HepG2 (cell line): ENCODE data around the gene MAML1. TPM values are rescaled to one million over a fixed set of nuclear protein-coding genes. Genes with fewer than 3 reads are reported as not detected.

Experiments used
- AGO1 ChIP-seq: fragments of 200-400 bp; formaldehyde crosslinking; IDR thresholded peaks from 2 replicates; pipeline ENCODE4 v1.6.1; 2017; ENCODE audit warnings: mild to moderate bottlenecking, low read depth, low read length, moderate library complexity; ENCODE audit not compliant: poor library complexity, severe bottlenecking
- ARNT ChIP-seq: fragments of 450-650 bp; IDR thresholded peaks from 2 replicates; pipeline ENCODE4 v1.6.1; 2017
- FOXA3 ChIP-seq: IDR thresholded peaks from 2 replicates; pipeline ENCODE4 v1.6.1; 2016; ENCODE audit warnings: missing genetic modification reagents, missing compliant biosample characterization
- HINFP ChIP-seq: sonication (generic); formaldehyde crosslinking; IDR thresholded peaks from 2 replicates; pipeline ENCODE4 v1.4.0; 2020; ENCODE audit warnings: low read depth, mild to moderate bottlenecking, missing genetic modification reagents
- JUNB ChIP-seq: sonication (generic); formaldehyde crosslinking; IDR thresholded peaks from 2 replicates; pipeline ENCODE4 v1.8.0; 2022; ENCODE audit warnings: missing genetic modification reagents, mild to moderate bottlenecking, borderline replicate concordance
- KMT2A ChIP-seq: sonication (generic); formaldehyde crosslinking; IDR thresholded peaks from 2 replicates; pipeline ENCODE4 v1.4.0; 2020; ENCODE audit warnings: missing genetic modification reagents
- MED8 ChIP-seq: sonication (generic); formaldehyde crosslinking; IDR thresholded peaks from 2 replicates; pipeline ENCODE4 v1.8.1; 2023; ENCODE audit warnings: mild to moderate bottlenecking, missing genetic modification reagents; ENCODE audit not compliant: insufficient replicate concordance
- PRPF4 ChIP-seq: fragments of 200-400 bp; formaldehyde crosslinking; IDR thresholded peaks from 2 replicates; pipeline ENCODE4 v1.6.1; 2016; ENCODE audit warnings: low read length, low read depth; ENCODE audit not compliant: poor library complexity, severe bottlenecking
- RFXAP ChIP-seq: sonication (generic); formaldehyde crosslinking; IDR thresholded peaks from 2 replicates; pipeline ENCODE4 v1.4.0; 2020; ENCODE audit warnings: missing genetic modification reagents, borderline replicate concordance
- TCF7 ChIP-seq: sonication (generic); IDR thresholded peaks from 2 replicates; pipeline ENCODE4 v1.6.1; 2016; ENCODE audit warnings: antibody characterized with exemption, low read depth
- ZNF260 ChIP-seq: sonication (generic); formaldehyde crosslinking; IDR thresholded peaks from 2 replicates; pipeline ENCODE4 v1.4.0; 2020; ENCODE audit warnings: missing genetic modification reagents, low read depth, mild to moderate bottlenecking, borderline replicate concordance
- ZNF543 ChIP-seq: sonication (generic); formaldehyde crosslinking; IDR thresholded peaks from 2 replicates; pipeline ENCODE4 v1.4.0; 2020; ENCODE audit warnings: mild to moderate bottlenecking, missing genetic modification reagents
- ZNF772 ChIP-seq: sonication (generic); formaldehyde crosslinking; IDR thresholded peaks from 2 replicates; pipeline ENCODE4 v1.5.0; 2020; ENCODE audit warnings: mild to moderate bottlenecking, missing genetic modification reagents
- ZNF792 ChIP-seq: IDR thresholded peaks from 2 replicates; pipeline ENCODE4 v1.6.1; 2016
- polyA plus RNA-seq, 8 experiments: library from polyadenylated mRNA; depleted of rRNA in 3 of 8; stranded (reverse) in 7 of 8; unstranded in 1 of 8; fragments of >200 nt; fragmentation: Illumina TruSeq in 4 of 8; extraction: Trizol in 4 of 8; gene quantifications; 2 replicates each; pipeline versions ENCODE4 v1.2.1 to v1.2.3, GENCODE V29; 2011 to 2016; ENCODE audit warnings: low read depth in 4 of 8, missing spikeins in 1 of 8, mixed read lengths in 1 of 8; ENCODE audit not compliant: insufficient read depth in 1 of 8
- total RNA-seq, 5 experiments: library from RNA; depleted of rRNA; stranded (reverse); fragments of >200 nt; fragmentation: Illumina TruSeq; extraction: Trizol; gene quantifications; 2 replicates each; pipeline ENCODE4 v1.2.3, GENCODE V29; 2016; ENCODE audit warnings: low read depth in 1 of 5
- TF ChIP-seq, protein P1 (sequence below): sonication (generic); formaldehyde crosslinking; IDR thresholded peaks from 2 replicates; pipeline ENCODE4 v1.4.0; 2020; ENCODE audit warnings: missing genetic modification reagents, borderline replicate concordance
- TF ChIP-seq, protein P2 (sequence below): sonication (generic); formaldehyde crosslinking; IDR thresholded peaks from 2 replicates; pipeline ENCODE4 v1.5.1; 2020; ENCODE audit warnings: mild to moderate bottlenecking, missing genetic modification reagents, borderline replicate concordance
- TF ChIP-seq, protein P3 (sequence below): sonication (generic); formaldehyde crosslinking; IDR thresholded peaks from 2 replicates; pipeline ENCODE4 v1.4.0; 2020; ENCODE audit warnings: mild to moderate bottlenecking, missing genetic modification reagents, borderline replicate concordance
- TF ChIP-seq, protein P4 (sequence below): IDR thresholded peaks from 2 replicates; pipeline ENCODE4 v1.6.1; 2016
- TF ChIP-seq, protein P5 (sequence below): IDR thresholded peaks from 2 replicates; pipeline ENCODE4 v1.6.1; 2012; ENCODE audit warnings: low read length, improper control_type of control experiment

Gene MAML1
- total and polyA plus RNA-seq, 2 of the 13 experiments (the other 11 are each of a cell fraction or from before 2014, with no cell fraction given), result 10.0 to 10.8 TPM

DNA sequence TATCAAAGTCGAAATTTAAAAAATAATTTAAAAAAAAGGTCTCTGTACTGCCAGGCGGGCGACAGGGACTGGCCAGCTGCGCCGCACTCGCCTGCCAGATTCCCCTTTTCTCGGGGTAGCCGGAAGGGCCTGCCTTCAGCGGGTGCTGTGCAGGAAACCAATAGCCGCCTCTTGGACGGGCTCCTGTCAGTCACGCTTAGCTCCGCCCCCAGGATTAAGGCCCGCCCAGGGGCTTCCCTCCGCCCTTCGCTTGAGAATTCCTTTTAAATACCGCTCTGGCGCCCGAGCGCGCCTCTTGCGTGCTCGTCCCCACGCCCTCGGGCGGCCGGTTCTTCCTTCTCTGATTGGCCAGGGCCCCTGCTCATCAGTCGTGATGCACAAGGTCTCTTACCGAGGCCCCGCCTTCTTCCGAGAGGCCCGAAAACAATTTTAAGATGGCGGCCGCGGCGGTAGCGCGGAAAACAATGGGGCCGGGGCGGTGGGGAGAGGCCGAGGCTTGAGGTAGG, at the start of gene MAML1 (continued):
- TF ChIP-seq, protein P1, sequence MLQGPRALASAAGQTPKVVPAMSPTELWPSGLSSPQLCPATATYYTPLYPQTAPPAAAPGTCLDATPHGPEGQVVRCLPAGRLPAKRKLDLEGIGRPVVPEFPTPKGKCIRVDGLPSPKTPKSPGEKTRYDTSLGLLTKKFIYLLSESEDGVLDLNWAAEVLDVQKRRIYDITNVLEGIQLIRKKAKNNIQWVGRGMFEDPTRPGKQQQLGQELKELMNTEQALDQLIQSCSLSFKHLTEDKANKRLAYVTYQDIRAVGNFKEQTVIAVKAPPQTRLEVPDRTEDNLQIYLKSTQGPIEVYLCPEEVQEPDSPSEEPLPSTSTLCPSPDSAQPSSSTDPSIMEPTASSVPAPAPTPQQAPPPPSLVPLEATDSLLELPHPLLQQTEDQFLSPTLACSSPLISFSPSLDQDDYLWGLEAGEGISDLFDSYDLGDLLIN, result no peak
- TF ChIP-seq FOXA3 (CRISPR knock-in tag) (peak; percentile 37; the same call in 1 of the 2 replicates), AGO1 (peak; percentile 93), MED8 (peak; percentile 59), TCF7 (peak; percentile 72), JUNB (CRISPR knock-in tag) (no peak), ARNT (no peak), KMT2A (peak; percentile 56), ZNF792 (CRISPR knock-in tag) (no peak), ZNF543 (0 out of 2 replicates have a peak, but pooled peaks have one; percentile 15), RFXAP (CRISPR knock-in tag) (0 out of 2 replicates have a peak, but pooled peaks have one; percentile 42), ZNF772 (no peak), HINFP (no peak), PRPF4 (no peak), ZNF260 (CRISPR knock-in tag) (no peak)
- TF ChIP-seq, protein P2, sequence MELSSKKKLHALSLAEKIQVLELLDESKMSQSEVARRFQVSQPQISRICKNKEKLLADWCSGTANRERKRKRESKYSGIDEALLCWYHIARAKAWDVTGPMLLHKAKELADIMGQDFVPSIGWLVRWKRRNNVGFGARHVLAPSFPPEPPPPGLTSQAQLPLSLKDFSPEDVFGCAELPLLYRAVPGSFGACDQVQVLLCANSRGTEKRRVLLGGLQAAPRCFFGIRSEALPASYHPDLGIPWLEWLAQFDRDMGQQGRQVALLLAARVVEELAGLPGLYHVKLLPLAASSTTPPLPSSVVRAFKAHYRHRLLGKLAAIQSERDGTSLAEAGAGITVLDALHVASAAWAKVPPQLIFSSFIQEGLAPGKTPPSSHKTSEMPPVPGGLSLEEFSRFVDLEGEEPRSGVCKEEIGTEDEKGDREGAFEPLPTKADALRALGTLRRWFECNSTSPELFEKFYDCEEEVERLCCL (CRISPR knock-in tag), result no peak
- TF ChIP-seq, protein P3, sequence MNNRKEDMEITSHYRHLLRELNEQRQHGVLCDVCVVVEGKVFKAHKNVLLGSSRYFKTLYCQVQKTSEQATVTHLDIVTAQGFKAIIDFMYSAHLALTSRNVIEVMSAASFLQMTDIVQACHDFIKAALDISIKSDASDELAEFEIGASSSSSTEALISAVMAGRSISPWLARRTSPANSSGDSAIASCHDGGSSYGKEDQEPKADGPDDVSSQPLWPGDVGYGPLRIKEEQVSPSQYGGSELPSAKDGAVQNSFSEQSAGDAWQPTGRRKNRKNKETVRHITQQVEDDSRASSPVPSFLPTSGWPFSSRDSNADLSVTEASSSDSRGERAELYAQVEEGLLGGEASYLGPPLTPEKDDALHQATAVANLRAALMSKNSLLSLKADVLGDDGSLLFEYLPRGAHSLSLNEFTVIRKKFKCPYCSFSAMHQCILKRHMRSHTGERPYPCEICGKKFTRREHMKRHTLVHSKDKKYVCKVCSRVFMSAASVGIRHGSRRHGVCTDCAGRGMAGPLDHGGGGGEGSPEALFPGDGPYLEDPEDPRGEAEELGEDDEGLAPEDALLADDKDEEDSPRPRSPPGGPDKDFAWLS (CRISPR knock-in tag), result no peak
- TF ChIP-seq, protein P4, sequence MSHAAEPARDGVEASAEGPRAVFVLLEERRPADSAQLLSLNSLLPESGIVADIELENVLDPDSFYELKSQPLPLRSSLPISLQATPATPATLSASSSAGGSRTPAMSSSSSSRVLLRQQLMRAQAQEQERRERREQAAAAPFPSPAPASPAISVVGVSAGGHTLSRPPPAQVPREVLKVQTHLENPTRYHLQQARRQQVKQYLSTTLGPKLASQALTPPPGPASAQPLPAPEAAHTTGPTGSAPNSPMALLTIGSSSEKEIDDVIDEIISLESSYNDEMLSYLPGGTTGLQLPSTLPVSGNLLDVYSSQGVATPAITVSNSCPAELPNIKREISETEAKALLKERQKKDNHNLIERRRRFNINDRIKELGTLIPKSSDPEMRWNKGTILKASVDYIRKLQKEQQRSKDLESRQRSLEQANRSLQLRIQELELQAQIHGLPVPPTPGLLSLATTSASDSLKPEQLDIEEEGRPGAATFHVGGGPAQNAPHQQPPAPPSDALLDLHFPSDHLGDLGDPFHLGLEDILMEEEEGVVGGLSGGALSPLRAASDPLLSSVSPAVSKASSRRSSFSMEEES (CRISPR knock-in tag), result no peak
- TF ChIP-seq, protein P5, sequence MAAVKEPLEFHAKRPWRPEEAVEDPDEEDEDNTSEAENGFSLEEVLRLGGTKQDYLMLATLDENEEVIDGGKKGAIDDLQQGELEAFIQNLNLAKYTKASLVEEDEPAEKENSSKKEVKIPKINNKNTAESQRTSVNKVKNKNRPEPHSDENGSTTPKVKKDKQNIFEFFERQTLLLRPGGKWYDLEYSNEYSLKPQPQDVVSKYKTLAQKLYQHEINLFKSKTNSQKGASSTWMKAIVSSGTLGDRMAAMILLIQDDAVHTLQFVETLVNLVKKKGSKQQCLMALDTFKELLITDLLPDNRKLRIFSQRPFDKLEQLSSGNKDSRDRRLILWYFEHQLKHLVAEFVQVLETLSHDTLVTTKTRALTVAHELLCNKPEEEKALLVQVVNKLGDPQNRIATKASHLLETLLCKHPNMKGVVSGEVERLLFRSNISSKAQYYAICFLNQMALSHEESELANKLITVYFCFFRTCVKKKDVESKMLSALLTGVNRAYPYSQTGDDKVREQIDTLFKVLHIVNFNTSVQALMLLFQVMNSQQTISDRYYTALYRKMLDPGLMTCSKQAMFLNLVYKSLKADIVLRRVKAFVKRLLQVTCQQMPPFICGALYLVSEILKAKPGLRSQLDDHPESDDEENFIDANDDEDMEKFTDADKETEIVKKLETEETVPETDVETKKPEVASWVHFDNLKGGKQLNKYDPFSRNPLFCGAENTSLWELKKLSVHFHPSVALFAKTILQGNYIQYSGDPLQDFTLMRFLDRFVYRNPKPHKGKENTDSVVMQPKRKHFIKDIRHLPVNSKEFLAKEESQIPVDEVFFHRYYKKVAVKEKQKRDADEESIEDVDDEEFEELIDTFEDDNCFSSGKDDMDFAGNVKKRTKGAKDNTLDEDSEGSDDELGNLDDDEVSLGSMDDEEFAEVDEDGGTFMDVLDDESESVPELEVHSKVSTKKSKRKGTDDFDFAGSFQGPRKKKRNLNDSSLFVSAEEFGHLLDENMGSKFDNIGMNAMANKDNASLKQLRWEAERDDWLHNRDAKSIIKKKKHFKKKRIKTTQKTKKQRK, result no peak
